NCI-H2107 treated with DMSO at 0.1 percent for 48 hours (cell line): ENCODE results near the gene FYTTD1.
"Not testable (repeated sequence)": the region's sequence is repeated elsewhere in the genome, so short reads cannot be mapped to it uniquely, and the experiment has no call there.

Experiments
- DNase-seq: peaks from one replicate; lab custom pipeline; 2025; ENCODE audit not compliant: unreplicated experiment; lab: John Stamatoyannopoulos, UW

Gene FYTTD1, protein sequence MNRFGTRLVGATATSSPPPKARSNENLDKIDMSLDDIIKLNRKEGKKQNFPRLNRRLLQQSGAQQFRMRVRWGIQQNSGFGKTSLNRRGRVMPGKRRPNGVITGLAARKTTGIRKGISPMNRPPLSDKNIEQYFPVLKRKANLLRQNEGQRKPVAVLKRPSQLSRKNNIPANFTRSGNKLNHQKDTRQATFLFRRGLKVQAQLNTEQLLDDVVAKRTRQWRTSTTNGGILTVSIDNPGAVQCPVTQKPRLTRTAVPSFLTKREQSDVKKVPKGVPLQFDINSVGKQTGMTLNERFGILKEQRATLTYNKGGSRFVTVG

GRCh38 chr3:197749601-197750395 is at the start of gene FYTTD1:
Gene FYTTD1 (plus strand): TSS chr3:197749883. CDS start chr3:197749972, 89 bp downstream.
- peak; percentile 93 for DNase-seq

GRCh38 chr3:197700095-197700494 is 49.6 kb upstream of the FYTTD1 start:
- no peak for DNase-seq

GRCh38 chr3:197701841-197702240 is 47.8 kb upstream of the FYTTD1 start:
- no peak for DNase-seq

DNA sequence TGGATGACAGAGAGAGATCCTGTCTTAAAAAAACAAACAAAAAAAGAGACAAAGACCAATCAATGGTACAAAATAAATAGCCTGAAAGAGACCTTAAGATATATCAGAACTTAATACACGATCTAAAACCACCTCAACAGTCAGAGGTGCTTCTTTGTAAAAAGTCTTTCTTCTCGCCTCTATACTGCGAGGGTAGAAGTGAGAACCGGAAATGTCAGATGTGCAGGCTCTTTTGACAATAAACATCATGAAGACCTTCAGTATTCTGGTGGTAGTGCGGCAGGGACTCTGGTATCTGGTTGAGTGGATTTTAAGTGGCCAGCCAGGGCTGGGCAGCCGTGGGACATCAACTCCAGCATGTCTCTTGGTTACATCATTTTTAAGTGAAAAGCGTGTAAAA is 43.0 kb upstream of the FYTTD1 start:
- DNase-seq = no peak

- DNase-seq = no peak
Observed at GRCh38 chr3:197709135-197709534, 40.5 kb upstream of the FYTTD1 start.

DNA sequence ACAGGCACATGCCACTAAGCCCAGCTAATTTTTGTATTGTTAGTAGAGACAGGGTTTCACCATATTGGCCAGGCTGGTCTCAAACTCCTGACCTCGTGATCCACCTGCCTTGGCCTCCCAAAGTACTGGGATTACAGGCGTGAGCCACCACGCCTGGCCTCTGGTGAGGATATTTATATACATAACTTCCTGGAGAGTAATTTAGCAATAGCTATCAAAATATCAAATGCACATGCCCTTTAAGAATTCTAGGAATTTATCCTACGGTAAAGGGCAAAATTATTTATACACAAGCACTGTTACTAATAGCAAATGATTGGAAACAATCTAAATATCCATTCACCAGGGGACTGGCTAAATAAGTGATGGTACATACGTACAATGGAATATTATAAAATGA is 38.7 kb upstream of the FYTTD1 start:
- DNase-seq = not testable (repeated sequence)

DNA sequence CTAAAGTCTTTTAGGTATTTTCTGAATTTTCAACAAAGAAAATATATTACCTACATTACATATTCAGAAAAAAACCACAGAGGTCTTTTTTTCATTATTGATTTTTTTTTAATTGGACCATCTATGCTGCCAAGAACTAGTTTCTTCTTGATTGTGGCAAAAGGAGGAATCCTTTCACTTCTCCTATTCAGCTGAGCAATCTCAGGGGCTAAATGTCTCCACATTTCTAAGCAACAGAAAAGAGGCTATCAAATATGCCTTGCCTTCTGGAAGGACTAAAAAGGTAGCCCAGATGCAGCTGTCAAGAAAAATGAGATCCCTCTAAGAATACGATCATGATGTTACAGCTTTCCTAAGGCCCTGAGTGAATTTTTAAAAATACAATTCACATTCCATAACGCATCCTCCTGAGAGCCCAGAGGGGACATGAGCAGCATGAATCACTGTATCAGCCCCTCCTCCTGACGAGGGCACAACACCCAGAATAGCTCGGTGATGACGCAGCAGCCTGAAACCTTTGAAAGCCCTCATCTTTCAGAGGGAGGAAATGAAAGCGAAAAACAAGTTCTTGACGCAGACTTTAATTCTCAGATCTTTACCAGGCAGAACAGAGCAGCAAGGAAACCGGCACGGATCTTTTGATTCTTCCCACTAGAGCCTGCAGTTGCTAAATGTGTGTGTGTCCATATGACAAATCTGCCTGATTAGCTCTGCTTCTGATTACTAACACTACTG is 37.5 kb upstream of the FYTTD1 start:
- peak; percentile 69 for DNase-seq

DNA sequence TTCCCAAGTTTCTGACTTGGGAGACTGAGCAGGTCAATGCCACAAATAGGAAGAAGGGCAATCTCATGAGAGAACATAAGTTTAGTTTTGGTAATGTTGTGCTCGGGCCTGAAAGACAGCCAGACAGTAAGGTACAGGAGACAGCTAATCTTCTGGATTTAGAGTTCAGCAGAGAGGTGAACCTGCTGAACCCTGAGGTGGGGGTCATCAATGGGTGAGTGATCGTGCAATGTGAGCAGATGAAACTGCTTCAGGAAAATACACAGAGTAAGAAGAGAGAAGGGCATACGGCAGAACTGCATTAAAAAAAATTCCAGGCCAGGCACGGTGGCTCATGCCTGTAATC is 36.2 kb upstream of the FYTTD1 start:
- no peak for DNase-seq

DNA sequence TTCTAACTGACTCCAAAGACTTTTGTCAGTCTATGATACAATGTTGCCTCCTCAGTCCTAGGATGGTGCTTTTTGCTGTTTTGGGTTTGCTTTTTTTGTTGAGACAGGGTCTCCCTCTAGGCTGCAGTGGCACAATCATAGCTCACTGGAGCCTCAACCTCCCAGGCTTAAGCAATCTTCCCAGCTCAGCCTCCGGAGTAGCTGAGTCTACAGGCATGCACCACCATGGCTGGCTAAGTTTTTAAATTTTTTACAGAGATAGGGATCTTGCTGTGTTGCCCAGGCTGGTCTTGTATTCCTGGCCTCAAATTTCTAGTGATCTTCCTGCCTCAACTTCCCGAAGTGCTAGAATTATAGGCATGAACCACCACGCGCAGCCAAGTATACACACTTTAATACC is 35.4 kb upstream of the FYTTD1 start:
- DNase-seq = no peak

DNA sequence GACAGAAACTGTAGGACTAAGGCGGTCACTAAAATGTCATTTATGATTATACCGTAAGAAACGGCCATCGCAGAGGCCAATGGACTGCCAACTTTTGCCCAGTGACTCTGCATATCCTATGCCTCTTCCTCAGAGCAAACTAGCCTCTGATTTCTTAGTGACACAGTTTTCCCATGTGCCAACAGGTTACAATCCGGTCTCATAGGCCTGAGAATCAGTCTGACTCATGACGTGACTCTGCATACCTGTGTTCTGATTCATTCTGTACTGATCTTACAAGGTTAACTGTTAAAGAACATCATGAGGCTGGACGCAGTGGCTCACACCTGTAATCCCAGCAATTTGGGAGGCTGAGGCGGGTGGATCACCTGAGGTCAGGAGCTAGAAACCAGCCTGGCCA is 30.8 kb upstream of the FYTTD1 start:
- no peak for DNase-seq

DNA sequence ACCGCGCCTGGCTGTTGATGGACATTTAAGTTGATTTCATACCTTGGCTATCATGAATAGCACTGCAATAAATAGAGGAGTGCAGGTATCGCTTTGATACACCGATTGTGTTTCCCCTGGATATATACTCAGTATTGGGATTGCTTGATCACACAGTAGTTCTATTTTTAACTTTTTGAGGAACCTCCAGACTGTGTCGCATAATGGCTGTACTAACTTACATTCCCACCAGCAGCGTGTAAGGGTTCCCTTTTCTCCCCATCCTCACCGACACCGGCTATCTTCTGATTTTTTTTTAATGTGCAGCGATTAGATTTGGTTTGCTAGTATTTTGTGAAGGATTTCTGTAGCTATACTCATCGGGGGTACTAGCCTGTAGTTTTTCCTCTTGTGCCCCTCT is 29.0 kb upstream of the FYTTD1 start:
- no peak for DNase-seq

GRCh38 chr3:197722734-197723133 is 26.9 kb upstream of the FYTTD1 start:
- DNase-seq = no peak

GRCh38 chr3:197727878-197728277 is 21.8 kb upstream of the FYTTD1 start:
- DNase-seq = not testable (repeated sequence)

DNA sequence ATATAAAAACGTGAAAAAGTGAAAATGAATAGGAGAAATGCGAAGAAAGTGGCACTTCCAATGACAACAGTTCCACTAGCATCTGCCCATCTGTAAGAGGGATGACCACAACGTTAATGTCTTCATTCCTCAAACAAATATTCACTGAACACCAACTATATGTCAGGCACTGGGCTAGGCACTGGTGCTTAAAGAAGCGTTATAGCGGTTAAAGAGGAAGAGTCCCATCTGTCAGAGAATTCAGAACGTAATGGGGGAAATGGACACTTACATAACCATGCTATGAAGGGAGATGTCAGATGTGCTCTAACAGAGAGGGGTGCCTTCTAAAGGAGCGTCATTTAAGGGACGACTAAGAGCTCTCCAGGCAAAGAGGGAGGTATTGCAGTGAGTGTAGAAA is 21.2 kb upstream of the FYTTD1 start:
- DNase-seq = no peak

DNA sequence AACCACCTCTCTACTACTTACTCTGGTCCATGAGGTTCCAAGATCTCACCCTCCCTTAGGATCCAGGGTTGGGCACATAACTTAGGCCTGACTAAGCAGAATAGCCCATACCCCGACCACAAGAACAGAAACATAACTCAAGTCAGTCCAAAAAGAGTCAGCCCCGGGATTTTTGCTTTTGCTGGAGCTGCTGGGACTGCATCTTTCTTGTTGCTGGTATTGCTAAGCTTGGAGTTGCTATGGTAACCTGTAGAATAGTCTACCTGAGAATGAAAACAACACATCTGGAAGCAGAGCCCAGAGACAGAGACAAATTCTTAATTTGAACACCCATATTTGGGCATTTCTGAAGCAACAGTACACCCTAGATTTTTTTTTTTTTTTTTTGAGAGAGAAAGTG is 19.5 kb upstream of the FYTTD1 start:
- no peak for DNase-seq

- not testable (repeated sequence) for DNase-seq
Observed at GRCh38 chr3:197730770-197731169, 18.9 kb upstream of the FYTTD1 start.

GRCh38 chr3:197731483-197731882 is 18.2 kb upstream of the FYTTD1 start:
- not testable (repeated sequence) for DNase-seq

DNA sequence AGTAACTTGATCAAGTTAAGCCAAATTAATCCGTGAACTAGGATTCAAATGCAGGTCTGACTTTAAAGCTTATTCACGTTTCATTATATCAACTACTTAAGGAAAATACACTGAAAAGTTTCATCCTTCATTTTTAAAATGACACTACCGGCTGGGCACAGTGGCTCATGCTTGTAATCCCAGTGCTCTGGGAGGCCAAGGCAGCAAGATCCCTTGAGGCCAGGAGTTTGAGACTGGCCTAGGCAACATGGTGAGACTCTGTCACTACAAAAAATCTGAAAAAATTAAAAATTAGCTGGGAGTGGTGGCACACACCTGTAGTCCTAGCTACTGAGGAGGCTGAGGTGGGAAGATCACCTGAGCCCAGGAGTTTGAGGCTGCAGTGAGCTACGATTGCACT is 16.6 kb upstream of the FYTTD1 start:
- no peak for DNase-seq

DNA sequence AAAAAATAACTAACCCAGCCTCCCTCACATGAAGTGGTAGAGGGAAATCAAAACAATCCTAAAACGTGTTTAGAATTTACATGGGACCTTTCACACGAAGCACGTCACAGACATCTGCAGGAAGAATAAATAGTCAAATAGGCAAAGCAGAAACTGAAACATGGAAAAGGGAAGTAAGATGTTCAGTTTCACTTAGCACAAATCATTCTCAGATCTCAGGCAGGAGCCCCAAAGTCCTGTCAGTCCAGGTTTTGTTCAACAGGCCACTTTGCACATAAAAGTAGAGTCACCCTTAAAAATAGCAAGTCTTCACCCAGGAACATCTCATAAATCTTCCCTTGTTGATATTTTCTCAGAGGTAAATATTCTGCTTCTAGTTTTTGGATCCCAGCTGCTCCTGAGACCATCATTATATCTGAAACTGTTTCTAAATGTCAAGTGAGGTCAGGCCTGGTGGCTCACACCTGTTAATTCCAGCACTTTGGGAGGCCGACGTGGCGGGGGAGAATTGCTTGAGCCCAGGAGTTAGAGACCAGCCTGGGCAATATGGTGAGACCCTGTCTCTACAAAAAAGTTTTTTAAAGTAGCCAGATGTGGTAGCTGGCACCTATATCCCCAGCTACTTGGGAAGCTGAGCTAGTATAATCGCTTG is 14.9 kb upstream of the FYTTD1 start:
- no peak for DNase-seq

GRCh38 chr3:197736010-197736490 is 13.6 kb upstream of the FYTTD1 start:
- peak; percentile 39 for DNase-seq
